Stimulated activated CD8-positive, alpha-beta memory T cell treated with anti-CD3 and anti-CD28 coated beads, Interleukin-12 subunit alpha, Interleukin-12 subunit beta, amount 100 ng/mL, for 24 hours (primary cell): Measurements from ENCODE around the gene ATG16L1.

ENCODE experiments used
- DNase-seq: peaks from one replicate; pipeline ENCODE4 v3.0.0-alpha.2; 2020; ENCODE audit errors: extremely low read depth

The ATG16L1 gene

DNA sequence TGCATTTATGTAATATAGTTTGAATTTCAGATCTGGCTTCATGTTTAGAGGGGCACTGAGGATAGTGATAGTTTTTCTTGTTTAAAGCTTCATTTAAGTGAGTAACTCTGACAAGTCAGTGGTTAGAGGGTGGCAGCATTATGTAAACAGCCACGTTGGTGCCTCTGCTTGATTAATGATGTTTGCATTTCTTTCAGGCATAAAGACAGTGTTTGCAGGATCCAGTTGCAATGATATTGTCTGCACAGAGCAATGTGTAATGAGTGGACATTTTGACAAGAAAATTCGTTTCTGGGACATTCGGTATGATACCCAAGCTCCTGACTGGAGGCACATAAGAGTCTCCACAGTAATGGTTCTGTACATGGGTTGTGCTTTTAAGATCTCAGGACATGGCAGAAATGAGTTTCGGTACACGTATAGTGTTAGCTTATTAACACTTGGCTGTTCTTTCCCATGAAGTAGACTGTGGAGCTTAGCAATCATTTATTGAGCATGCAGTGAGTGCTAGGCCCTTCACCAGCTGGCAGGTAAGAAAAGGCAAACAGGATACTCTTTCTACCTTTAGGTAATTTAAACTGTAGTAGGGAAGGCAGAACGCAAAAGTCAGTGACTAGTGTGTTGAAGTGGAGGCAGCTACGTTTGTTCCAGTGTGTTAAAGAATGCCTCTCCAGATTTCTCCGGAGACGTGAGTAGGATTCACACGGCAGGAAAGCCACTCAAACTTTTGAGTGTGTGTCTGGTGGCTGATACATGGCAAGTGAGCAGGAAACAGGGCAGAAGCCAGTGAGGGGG is 38.8 kb downstream of the ATG16L1 start:
- DNase-seq: no peak

DNA sequence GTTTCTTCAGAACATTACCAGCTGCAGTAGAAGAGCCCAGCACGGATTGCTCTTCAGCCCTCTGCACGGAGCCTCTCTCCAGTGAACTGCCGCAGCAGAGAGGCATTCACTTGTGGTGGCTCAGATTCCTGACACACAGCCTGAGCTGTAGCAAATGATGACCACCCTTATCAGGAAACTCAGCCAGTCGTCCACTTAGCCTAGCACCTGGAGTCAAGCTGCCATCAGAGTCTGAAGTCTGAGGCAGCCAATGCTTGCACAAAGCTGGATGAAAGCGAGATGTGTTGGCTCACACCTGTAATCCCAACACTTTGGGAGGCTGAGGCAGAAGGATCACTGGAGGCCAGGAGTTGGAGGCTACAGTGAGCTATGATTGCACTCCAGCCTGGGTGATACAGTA is 44.4 kb downstream of the ATG16L1 start:
- no peak for DNase-seq

DNA sequence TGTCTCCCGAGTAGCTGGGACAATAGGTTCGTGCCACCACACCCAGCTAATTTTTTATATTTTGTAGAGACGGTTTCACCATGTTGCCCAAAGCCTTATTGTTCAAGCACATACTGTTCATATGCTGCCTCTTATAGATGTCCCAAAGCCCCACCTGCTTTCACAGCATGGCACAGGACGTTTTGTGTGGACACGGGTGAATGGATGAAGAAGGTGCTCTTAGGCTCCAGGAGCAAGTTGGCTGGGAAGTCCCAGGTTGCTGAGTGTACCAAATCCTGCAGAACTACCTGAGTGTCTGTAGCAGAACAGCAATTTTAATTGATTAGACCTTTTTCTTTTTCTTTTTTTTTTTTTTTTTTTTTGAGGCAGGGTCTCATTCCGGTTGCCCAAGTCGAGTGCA is 45.6 kb downstream of the ATG16L1 start:
- no peak for DNase-seq

DNA sequence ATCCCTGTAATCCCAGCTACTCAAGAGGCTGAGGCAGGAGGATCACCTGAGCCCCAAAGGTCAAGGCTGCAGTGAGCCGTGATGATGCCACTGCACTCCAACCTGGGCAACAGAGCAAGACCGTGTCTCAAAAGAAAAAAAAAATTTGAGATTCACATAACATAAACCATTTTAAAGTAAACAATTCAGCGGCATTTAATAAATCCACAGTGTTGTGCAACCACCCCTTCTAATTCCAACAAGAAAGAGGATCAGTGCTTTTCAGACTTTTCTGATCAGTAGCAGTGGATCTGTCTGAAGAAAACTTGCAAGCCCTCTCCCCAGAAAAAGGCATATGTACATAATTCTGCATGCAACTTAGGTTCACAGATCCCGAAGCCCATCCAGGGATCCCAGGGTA is 48.9 kb downstream of the ATG16L1 start:
- no peak for DNase-seq

DNA sequence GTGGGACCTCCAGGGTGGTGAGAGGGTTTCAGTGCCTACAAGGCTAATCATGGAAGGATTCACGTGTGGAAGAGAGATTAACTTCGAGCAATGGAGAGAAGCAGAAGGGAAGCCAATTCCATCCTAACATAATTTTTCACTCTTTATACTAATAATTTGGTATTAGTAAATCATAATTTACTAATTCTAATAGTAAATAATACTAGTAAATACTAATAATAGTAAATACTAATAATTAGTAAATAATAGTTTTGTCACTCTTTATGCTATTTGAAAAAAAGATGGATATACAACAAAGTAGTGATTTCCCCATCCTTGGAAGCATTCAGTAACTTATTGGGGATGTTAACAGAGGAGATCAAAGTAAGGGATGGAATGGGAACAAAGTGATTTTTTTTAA is 49.8 kb downstream of the ATG16L1 start:
- DNase-seq: no peak

DNA sequence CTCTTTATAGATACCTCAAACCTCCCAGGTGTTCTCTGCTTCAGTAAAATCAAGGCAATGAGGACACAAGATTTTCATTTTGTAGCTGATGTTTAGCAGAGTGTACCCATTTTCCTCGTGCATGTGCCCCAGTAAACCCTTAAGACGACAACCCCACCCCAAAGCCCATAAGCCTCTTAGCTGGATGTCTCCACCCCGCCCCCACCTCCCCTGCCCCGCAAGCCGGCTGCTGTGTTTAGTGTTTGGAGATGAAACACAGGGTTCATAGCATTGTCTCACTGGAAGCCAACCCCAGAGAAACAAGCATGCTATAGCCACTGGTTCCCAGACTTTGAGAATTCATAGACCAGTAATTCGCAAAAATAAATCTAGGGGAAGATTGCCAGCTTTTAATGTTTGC is 50.3 kb downstream of the ATG16L1 start:
- no peak for DNase-seq

DNA sequence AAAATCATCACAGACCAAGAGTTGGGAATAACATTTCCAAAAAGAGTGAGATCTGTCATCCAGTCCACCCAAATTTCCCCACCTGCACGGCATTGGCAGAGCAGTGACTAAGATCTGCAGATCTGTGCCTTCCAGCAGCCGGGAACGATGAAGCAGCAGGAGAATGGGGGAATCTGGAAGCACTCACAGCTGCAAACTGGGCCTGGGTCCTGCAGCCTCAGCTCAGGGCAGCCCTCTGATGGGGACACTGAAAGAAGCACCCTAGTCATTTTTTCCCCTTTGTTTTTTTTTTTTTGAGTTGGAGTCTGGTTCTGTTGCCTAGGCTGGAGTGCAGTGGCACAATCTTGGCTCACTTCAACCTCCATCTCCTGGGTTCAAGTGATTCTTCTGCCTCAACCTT is 51.8 kb downstream of the ATG16L1 start:
- DNase-seq: no peak

DNA sequence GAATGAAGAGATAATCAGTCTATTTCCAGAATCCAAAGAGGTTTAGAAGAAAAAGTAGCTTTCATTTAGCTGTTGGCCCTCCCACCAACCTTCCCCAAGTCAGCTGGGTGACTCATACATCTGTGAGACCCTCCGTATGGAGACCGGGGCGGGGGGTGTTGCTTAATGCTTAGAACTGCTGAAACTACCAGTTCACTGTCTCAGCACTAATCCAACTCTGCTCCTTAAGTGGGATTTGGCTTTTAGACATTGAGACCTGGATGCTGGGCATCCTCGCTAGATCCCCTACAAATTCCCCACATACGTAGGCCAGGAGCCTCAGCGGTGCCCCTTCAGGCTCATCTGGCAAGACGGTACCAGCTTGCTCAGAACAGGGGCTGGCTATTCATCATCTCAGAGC is 56.1 kb downstream of the ATG16L1 start, which contains the start of gene SAG:
Gene SAG, plus strand, starts transcription at position 252 of the 400 bp plus-strand sequence. CDS start 1,374 bp downstream, outside the sequence.
- DNase-seq: no peak

DNA sequence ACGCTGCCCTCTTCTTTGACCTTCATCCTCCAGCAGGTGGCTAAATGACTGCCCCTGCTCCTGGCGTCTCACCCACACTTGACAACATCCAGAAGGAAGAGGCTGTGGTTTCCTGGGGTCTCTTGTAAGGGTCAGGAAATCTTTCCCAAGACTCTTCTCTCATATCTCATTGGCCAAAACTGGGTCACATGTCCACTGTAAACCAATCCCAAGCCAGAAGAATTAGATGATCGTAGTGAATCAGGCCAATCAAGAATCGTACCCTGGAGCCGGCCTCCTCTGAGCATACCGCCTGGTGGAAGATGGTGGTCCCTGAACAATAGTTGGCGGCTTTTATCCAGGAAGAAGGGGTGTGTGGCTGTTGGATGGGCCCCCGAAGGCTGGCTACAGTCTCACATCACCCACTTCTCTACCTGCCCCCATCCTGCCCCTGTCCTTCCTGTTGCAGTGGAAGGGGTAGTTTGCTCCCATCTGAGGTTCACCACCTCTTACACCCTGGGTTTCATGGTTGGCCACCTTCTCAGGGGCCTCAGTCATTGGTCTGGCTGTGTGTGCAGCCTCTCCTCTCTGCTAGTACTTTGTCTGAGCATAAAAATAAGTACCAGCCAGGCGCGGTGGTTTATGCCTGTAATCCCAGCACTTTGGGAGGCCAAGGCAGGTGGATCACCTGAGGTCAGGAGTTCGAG is 59.9 kb downstream of the ATG16L1 start:
- DNase-seq: no peak

DNA sequence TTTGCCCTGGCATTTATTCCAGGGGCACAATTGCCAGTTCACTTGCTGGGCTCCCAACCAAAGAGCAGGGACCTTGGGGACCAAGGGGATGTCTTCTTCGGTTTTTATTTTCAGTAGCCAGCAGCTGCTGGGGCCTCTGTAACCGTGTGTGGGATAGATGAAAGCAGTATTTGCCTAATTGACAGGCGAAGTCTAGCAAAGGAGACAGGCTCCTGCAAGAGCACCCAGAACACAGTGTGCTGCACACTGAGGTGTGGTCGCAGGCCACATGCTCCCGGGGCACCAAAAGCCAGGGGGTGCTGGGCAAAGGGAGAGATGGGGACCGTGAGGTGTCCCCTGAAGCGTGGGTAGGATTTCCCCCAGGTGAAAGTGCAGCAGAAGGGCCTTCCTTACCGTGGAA is 61.4 kb downstream of the ATG16L1 start:
- no peak for DNase-seq

DNA sequence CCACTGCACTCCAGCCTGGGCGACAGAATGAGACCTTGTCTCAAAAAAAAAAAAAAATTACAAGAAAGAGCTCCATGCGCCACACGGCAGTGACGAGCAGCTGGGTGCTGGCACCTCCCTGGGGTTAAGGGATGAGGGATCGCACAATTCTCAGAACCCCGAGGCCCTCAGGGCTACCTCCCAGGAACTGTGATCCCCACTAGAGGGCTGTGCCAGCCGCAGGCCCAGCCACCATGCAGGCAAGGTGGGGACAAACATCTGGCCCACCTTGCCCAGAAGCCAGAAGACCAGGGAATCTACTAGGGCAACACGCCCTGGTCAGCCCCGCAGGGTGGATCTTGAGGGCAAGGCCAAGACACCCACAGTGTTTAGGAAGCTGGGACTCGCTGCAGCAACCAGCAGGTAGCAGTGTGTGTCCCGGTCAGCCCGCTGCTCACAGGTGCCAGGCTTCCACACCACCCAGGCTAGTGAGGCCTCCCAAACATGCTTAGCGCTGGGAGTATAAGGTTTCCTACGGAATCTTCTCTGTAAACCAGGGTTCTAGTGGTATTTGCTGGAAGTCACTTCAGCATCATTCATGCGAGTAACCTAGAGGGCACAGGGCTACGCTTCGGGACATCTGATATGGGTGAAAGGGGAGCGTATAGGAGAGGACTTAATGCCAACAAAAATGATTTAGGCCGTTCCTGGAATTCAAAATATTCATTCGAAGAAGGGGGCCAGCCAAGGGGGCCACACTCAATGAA is 62.9 kb downstream of the ATG16L1 start:
- no peak for DNase-seq

DNA sequence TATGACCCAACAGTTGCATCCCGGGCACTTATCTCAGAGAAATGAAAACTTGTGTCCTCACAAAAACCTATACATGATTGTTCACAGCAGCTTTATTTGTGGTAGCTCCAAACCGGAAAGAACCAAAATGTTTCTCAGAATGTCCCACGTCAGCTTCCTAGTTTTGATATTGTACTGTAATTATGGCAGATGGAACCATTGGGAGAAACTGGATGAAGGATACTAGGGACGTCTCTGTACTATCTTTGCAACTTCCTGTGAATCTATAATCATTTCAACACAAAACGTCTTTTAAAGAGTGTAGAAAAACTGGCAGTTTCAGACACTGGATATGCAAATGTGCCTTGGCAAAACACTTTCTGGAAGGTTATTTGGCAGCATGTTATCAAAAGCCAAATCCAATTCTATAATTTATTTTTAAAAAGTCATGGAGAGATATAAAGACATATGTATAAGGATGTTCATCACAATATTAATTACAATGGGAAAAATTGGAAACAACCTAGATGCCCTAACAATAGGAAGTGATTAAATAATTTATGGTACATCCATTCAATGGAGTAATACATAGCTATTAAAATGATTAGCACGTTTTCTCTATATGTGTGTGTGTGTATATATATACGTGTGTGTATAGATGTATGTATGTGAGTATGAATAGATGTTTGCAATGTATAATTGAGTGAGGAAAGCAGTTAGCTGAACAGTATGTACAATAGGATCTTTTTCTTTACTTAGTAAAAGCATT is 65.9 kb downstream of the ATG16L1 start:
- DNase-seq: no peak

DNA sequence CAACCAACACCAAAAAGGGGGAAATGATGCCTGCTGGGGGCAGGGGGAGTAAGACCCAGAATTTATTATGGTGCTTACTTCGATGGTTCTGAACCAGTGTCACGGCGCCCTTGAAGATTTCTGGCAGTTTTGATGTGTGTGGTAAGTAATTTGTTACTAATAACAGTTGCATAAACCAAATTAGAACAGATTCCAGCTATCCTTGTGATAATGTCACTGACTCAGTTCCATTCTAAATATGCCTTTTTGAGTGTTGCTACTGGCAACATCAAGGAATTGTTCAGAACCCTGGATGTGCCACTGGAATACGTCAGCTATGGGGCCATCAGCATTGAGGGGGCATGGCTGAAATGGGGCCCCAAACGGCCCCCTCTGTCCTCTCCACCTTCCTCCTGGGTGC is 67.8 kb downstream of the ATG16L1 start:
- DNase-seq: no peak

DNA sequence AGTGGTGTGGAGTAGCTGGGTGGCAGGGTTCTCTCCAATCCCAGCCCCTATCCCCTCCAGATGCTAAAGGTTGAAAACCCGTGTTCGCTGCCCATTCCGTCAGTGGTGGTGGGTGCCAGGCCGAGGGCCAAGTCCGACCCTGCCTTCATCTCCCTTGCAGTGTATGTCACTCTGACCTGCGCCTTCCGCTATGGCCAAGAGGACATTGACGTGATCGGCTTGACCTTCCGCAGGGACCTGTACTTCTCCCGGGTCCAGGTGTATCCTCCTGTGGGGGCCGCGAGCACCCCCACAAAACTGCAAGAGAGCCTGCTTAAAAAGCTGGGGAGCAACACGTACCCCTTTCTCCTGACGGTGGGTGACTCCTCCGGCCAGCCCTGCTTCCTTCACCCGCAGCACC is 69.0 kb downstream of the ATG16L1 start:
- no peak for DNase-seq

DNA sequence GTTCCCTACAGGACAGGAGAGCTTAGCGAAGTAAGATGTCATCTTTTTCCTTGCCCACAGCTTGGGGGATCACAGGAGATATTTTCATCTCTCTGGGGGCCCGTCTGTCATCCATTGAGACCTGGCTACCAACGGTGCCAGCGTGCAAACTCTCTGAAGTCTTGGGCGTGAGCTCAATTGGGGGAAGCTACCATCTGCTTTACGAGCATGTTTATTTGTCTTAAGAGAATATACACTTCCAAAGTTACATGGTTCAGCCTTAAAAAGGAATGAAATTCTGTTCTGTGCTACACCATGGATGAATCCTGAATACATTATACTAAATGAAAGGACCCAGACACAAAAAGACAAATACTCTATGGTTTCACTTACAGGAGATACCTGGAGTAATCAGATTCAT is 69.7 kb downstream of the ATG16L1 start:
- no peak for DNase-seq

DNA sequence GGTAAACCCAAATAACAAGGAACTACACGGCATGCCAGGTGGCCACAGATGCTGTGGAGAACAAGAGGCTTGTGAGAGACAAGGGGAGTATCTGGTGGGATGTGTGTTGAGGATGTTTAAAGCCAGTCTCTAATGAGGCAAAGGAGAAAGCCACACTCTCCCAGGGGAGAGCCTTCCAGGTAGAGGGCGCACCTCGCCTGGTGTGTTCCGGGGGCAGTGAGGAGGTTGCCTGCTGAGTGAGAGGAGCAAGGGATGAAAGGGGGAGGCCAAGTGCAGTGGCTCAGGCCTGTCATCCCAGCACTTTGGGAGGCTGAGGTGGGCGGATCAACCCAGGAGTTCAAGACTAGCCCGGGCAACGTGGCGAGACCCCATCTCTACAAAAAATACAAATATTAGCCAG is 72.4 kb downstream of the ATG16L1 start:
- DNase-seq: no peak

DNA sequence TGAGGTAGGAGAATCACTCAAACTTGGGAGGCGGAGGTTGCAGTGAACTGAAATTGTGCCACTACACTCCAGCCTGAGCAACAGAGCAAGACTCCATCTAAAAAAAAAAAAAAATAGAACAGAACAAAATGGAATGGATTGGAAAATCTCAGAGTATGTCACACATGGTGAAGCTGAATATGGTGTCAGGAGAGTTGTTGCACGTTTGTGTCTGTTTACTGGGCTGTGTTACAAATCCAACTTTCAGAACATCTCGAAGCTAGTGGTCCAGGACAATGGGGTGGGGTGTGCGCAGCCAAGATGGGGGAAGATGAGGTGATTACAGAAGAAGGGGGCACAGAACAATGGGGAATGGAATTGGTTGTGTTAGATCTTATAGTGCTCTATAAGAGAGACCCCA is 73.8 kb downstream of the ATG16L1 start:
- no peak for DNase-seq

DNA sequence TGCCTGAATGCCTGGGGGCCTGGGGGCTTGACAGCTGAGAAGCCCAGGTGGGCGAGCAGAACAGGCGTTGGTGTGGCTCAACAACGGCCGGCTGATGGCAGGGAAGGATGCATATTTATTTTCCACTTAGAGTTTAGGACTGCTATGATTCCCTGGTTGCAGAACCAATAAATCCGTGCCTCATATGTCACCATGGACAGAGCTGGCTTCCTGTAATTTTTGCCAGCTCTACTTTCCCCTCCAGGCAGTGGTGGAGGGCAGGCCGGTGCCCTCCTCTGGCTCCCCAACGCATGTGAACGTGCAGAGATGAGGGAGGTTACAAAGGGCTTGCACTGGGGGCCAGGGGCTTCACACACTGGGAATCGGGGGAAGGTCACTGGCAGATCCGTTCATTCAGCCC is 74.3 kb downstream of the ATG16L1 start:
- DNase-seq: no peak

DNA sequence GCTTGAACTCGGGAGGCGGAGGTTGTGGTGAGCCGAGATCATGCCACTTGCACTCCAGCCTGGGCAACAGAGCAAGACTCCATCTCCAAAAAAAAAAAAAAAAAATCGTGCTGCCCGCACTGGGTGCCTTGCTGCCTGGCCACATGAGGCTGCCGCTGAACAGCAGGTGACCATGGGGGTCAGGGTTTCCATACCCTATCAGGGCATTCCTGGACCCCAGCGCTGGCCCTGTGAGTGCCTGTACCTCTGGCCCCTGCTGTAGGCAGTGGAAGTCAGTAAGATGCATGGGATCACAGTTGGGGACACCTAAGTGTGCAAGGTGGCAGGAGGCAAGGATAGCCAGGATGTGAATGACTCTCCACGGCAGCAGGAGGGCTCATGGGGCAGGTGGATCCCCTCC is 75.0 kb downstream of the ATG16L1 start:
- DNase-seq: no peak

DNA sequence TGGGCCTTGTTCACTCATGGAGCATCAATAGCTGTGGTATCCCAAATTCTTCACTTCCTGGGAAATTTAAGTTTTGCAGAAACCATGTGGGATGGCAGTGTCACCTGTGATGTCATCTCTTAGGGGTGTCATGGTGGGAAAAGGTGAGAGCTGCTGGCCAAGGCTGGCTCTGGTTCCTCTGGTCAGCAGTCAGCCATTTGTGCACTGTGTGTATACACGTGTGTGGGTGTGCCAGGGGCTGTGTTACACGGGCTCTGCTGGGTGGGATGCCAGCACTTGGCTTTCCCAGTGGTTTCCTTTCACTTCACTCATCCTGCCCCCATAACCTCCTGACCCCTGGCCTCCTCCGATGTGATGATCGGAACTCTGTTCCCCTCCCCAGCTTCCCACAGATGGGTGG is 77.4 kb downstream of the ATG16L1 start:
- no peak for DNase-seq

DNA sequence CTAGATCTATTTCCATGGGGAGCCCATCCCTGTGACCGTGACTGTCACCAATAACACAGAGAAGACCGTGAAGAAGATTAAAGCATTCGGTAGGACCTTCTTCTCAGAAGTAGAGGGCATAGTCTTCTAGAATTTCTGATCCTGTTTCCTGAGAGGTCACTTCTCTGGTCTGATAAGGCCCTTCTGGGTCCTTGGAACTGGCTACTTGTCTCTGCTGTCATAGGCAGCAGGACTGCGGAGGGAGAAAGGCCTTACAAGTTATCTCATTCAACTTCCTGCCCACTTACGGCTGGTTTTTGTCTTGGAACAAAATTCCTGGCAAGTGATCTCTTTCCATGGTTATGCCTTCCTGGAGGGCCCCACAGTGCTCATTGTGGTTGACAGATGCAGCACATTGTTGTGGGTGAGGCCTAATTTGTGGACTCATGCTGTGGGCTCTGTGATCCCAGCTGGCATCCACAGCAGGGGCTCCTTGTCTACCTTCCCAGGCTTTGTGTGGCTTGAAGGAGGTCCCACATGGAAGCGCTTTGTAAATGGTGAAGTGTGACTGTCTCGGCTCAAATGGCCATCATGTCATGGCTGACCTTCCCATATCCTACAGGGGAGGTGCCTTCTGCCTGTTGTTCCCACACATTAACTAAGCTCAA is 78.1 kb downstream of the ATG16L1 start:
- no peak for DNase-seq

DNA sequence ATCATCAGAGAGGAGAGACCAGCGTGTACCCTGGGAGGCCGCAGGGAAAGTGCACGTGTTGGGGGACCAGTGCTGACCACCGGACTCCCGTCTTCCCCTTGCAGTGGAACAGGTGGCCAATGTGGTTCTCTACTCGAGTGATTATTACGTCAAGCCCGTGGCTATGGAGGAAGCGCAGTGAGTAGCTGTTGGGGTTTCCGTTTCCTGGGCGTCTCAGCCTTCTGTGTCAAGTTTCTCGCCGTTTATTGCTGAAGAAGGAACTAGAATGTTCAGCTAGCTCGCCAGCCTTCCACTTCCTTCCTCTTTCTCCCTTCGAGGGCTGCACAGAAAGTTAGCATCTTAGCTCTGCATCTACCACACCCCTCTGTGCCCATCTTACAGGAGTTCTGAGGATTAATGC is 80.1 kb downstream of the ATG16L1 start:
- DNase-seq: peak; percentile 21
